Fibroblast of skin of back (primary cell): Measurements from ENCODE around the gene MMS19. TPM values are rescaled to one million over a fixed set of nuclear protein-coding genes. Genes with fewer than 3 reads are reported as not detected.

ENCODE experiments used
- DNase-seq: peaks from one replicate; pipeline ENCODE4 v3.0.0-alpha.2; 2013
- polyA plus RNA-seq, 2 experiments: library from polyadenylated mRNA; unstranded; fragments of 120-200 nt; gene quantifications; one replicate each; pipeline ENCODE4 v1.2.1, GENCODE V29; 2013; ENCODE audit not compliant: insufficient read length in 2 of 2

MMS19 gene, protein sequence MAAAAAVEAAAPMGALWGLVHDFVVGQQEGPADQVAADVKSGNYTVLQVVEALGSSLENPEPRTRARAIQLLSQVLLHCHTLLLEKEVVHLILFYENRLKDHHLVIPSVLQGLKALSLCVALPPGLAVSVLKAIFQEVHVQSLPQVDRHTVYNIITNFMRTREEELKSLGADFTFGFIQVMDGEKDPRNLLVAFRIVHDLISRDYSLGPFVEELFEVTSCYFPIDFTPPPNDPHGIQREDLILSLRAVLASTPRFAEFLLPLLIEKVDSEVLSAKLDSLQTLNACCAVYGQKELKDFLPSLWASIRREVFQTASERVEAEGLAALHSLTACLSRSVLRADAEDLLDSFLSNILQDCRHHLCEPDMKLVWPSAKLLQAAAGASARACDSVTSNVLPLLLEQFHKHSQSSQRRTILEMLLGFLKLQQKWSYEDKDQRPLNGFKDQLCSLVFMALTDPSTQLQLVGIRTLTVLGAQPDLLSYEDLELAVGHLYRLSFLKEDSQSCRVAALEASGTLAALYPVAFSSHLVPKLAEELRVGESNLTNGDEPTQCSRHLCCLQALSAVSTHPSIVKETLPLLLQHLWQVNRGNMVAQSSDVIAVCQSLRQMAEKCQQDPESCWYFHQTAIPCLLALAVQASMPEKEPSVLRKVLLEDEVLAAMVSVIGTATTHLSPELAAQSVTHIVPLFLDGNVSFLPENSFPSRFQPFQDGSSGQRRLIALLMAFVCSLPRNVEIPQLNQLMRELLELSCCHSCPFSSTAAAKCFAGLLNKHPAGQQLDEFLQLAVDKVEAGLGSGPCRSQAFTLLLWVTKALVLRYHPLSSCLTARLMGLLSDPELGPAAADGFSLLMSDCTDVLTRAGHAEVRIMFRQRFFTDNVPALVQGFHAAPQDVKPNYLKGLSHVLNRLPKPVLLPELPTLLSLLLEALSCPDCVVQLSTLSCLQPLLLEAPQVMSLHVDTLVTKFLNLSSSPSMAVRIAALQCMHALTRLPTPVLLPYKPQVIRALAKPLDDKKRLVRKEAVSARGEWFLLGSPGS
- 59.5 TPM for polyA plus RNA-seq (2013, experiment 1 of 2; ENCODE audit: insufficient read length)
- polyA plus RNA-seq (2013, experiment 2 of 2; ENCODE audit: insufficient read length) = 61.6 TPM

GRCh38 chr10:97498076-97498840 lies at the start of gene MMS19:
MMS19 (minus strand) TSS chr10:97498422; CDS start chr10:97498384, 38 bp downstream.
- DNase-seq = peak; percentile 98

- DNase-seq = no peak
Observed at GRCh38 chr10:97547962-97548361, 49.7 kb upstream of the MMS19 start.

DNA sequence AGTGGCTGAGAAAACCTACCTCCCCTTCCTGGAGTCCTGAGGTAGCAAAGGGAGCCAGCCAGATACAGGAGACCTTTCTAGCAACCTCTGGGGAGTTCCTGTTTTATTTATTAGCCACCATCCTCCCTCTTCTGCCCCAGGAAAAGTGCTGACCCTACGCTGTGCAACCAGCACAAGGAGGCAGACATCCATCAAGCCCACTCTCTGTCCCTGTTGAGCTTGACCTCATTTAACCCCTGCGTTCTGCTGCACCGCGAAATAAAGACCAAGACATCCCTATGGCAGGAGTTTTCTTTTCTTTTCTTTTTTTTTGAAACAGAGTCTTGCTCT lies 49.0 kb upstream of the MMS19 start:
- no peak for DNase-seq

GRCh38 chr10:97546456-97547270 lies 48.4 kb upstream of the MMS19 start:
- DNase-seq = no peak

- peak; percentile 97 for DNase-seq
Observed at GRCh38 chr10:97543025-97543546, 44.9 kb upstream of the MMS19 start.

DNA sequence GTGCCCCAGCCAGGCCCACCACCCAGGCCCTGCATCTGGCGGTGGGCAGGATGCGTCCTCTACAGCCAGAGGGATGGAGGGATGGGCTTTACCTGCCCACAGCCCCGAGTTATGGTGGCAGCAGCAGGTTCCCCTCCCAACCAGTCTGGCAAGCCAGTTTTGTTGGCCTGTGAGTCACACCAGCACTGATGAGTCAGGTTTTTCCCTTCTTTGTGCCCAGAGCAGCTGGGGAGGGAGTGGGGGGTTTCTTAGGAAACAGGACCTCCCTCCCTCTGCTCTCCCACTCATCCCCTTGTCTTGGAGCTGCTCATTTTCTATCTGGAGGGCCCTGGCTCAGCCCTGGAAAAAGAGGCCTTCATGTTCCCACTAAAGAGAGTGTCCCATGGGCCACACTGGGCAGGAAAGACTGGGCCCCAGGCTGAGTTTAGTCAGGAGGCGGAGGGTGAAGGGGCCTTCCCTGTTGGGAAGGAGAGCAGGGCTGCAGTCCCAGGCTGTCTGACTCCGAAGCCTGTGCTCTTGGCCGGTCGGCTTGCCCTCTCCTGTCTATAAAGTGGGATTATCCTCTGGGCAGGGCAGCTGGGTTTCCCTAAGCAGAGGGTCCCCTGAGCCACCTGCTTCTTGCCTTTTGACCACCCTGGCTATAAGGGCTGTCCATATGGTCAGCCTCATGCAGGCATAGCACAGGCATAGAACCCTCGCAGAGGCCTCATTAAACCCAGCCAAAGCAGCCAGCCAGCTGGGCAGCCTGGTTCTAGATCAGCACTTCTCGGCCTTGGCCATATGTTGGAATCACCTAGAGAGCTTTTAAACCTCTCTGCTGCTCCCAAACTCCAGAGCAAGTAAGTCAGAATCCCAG lies 44.2 kb upstream of the MMS19 start:
- DNase-seq = peak; percentile 94

GRCh38 chr10:97540669-97541500 lies 42.7 kb upstream of the MMS19 start:
- no peak for DNase-seq

DNA sequence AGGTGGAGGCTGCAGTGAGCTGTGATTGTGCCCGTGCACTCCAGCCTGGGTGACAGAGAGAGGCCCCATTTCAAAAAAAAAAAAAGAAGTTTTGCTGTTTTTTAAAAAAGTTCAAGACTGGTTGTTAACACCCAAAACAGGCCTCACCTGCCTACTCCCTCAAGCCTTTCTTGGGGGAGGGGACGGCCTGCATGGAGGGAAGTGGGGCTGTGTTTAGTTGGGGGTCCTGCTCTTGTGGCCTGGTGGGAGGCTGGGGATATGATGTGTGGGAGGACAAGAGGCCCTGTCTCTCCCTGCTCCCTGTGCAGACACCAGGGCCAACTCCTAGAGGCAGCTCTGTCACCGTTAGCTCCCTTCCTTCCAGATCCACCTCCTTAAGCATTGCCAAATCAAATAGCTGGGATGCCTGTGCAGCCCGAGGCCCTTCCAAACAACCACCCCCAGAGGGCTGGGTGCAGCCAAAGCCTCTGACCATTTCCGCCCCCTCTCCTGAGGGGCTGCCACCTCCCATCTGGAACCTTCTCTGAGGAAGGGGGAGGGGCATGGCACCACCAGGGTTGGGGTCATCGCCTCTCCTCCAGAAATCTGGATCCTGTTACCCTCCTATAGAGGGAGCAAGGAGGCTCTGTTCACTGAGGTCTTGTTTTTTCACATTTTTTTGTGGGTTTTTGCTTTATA lies 41.4 kb upstream of the MMS19 start:
- peak; percentile 80 for DNase-seq

DNA sequence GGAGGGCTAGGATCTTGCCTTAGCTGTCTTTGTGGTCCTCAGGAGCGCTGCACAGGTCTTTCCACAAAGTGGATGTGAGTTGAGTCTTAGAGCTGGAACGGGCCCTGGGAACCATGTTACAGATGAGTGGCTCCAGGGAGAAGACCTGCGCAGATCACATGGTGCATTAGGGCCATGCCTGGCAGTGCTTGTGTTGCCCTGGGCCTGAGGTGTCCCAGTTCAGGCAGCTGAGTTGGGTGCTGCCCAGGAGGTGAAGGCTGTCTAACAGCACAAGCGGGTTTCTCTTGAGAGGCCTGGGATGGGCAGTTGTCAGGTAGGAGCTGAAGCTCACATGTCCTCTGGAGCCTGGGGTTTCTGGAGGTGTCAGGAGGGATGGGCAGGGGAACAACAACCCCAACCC lies 40.6 kb upstream of the MMS19 start:
- no peak for DNase-seq

- peak; percentile 72 for DNase-seq
Observed at GRCh38 chr10:97538411-97538810, 40.2 kb upstream of the MMS19 start.

DNA sequence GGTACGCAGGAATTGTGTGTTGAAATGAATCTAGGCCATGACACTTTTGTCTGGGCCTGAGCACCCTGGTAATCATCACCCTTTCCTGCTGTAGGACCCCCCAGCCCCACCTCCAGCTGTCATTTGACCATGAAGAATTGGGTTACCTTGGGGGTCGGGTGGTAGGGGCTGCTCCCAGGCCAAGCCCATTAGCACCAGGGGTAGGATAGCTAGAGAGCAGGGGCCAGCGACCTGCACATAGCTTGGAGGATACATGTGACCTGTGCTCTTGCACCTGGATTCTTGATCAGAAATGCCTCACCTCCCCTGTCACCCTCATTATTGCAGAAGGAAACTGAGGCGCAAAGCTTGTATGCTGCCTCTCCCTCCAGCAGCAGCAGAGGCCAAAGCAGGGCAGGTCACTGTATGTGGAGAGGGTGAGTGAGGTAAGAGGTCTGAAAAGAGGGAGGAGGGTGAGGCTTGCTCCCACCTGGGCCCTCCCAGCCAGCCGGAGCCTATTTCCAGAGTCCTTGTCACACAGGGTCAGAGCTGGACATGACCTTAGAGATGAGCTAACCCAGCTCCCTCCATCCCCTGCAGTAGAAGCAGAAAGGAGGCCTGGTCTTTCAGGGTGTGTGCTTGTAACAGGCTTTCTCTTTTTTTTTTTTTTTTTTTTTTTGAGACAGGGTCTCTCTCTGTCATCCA lies 39.1 kb upstream of the MMS19 start:
- no peak for DNase-seq

DNA sequence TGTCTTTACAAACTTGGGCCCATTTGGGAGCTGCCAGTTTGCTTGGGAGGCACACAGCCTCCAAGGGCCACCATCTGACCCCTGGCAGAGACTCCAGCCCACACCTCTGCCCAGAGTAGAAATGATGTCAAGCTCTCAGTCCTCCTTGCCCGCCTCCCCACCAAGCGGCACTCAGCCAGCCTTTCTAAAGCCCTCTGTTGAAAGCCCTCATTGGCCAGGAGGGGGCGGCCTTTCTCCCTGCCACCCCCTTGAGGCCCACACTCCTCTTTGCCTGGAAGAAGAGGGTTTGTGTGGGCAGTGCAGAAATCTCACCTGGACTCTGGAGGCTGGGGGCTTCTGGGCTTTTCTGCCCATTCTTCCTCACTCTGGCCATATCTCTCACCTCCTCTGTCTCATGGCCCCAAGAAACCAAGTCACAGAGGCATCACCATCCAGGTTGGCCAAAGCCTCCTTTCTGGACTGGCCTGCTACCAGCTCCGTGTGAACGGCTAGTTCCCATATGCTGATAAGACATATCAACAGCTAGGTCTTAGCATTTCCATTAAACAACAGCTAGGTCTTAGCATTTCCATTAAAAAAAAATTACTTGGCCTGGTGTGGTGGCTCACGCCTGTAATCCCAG lies 36.6 kb upstream of the MMS19 start:
- DNase-seq = no peak

DNA sequence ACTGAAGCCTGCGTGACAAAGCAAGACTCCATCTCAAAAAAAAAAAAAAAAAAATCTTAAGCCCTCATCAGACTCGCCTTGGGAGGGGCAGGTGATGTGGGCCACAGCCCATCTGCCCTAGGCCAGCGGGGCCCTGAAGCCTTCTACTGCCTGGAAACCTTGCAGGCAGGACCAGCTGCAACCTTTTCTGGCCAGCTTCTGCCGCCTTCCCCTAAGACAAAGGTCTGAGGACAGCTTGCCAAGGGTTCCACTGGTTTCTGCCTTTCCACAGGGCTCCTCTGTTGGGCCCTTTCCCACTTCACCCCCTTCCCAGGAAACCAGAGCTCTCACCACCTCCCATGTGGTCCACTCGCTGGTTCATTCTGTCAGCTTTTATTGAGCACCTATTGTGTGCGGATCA lies 35.7 kb upstream of the MMS19 start:
- no peak for DNase-seq

DNA sequence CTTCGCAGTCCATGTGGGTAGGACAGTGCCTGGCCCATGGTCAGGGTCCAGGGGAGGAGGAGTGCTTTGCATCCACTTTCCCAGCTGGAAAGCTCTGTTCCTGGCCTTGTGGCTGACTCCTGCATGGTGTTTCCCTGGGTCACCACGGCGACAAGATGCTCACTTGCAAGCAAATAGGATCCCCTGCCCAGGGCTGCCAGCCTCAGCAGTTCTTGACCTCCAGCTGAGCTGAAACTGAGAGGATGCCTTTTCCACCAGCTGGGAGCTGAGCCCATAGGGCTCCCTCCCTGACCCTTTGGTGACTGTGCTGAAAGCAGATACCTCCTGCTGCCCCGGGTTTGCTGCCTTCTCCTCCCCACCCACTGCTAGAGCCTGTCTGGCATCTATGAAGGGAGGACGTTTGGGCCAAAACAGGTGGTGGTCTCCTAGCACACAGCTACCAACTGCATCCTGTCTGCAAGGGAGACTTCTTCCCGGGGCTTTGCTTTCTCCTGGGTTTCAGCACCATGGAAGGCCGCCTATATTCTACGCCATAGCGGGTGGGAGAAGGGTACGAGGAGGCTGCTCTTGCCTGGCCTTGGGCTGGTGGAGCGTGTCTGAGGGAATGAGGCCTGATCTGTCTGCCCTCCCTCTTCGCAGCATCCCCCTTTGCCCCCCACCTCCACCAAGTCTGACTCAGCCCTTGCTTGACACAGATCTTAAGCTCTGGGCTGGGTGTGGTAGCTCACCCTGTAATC lies 34.9 kb upstream of the MMS19 start:
- peak; percentile 50 for DNase-seq

DNA sequence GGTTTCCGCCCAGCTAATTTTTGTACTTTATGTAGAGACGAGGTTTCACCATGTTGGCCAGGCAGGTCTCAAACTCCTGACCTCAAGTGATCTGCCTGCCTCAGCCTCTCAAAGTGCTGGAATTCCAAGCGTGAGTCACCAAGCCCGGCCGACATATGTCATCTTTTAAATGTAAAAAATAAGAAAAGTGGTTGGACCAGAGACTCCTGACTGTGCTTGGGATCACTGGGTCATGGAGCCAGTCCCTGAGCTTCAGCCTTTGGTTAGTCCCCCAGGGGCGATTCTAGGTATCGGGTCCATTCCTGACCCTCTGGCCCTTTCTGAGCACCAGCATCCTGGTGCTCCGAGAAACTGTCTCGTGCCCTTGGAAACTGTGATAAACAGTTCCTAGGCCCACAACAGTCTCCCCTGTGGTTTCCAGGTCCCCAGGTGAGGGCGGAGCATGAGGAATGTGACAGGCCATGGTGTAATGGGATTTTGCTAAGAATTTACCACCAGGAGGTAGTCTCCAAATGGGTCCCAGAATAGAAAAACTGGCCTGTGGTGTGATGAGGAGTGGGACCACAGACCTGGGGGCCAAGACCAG lies 33.3 kb upstream of the MMS19 start:
- DNase-seq = peak; percentile 58

DNA sequence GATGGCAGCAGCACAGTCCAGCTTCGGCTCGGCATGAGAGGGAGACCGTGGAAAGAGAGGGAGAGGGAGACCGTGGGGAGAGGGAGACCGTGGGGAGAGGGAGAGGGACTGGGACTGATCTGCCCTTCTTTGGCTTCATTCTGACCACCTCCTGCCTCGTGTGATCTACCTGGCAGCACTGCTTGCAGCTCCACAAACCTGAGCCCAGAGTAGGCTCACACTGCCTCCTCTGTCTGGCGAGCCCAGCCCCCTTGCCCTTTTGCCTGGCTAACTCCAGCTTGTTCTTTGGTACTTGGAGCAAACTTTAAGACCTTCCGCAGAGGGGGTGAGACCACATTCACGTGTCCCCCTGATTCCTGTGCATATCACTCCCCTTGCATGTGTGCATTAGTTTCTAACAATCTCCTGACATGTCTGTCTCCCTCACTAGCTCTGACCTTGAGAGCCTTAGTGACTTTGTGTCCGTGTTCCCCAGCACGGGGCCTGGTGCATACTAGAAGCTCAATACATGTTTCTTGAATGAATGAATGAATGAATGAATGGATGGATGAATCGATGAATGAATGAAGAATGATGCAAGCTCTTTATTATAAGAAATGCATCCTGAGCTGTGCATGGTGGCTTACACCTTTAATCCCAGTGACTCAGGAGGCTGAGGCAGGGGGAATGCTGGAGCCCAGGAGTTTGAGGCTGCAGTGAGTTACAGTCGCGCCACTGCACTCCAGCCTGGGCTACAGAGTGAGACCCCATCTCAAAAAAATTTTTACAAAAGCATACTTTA lies 31.7 kb upstream of the MMS19 start:
- no peak for DNase-seq
